ENCODE results near the gene AOX1.
A peak's percentile ranks its signal among the peaks of the same experiment; 100 is the strongest.
"Not testable (repeated sequence)": the region's sequence is repeated elsewhere in the genome, so short reads cannot be mapped to it uniquely, and the experiment has no call there.

AOX1 gene

GRCh38 chr2:200603972-200604371, 18.2 kb downstream of the AOX1 start:
- DNase-seq: peak; percentile 9 to 67

GRCh38 chr2:200604571-200605255, 18.9 kb downstream of the AOX1 start:
- DNase-seq: no peak

GRCh38 chr2:200608341-200609027, 22.7 kb downstream of the AOX1 start:
- no peak for DNase-seq

GRCh38 chr2:200609028-200609614, 23.3 kb downstream of the AOX1 start:
- peak; percentile 47 to 83 for DNase-seq

- not testable (repeated sequence) for DNase-seq
These were observed 24.4 kb downstream of the AOX1 start for GRCh38 chr2:200610217-200610616.

GRCh38 chr2:200613692-200614091, 27.9 kb downstream of the AOX1 start:
- no peak for DNase-seq

- DNase-seq: no peak
These were observed 28.4 kb downstream of the AOX1 start for GRCh38 chr2:200614249-200614648.

GRCh38 chr2:200615247-200615646, 29.4 kb downstream of the AOX1 start:
- peak in 1 of 2 experiments; percentile 69 for DNase-seq

- DNase-seq: no peak
These were observed 30.4 kb downstream of the AOX1 start for GRCh38 chr2:200616193-200616592.

- DNase-seq: no peak
These were observed 30.8 kb downstream of the AOX1 start for GRCh38 chr2:200616656-200617055.

- no peak for DNase-seq
These were observed 31.6 kb downstream of the AOX1 start for GRCh38 chr2:200617156-200618053.

GRCh38 chr2:200618054-200618419, 32.2 kb downstream of the AOX1 start:
- no peak for DNase-seq

GRCh38 chr2:200618590-200619021, 32.8 kb downstream of the AOX1 start:
- no peak for DNase-seq

GRCh38 chr2:200619279-200619678, 33.5 kb downstream of the AOX1 start:
- no peak for DNase-seq

GRCh38 chr2:200620606-200621390, 35.0 kb downstream of the AOX1 start:
- no peak for DNase-seq

GRCh38 chr2:200622106-200622505, 36.3 kb downstream of the AOX1 start:
- DNase-seq: no peak

- DNase-seq: no peak
These were observed 38.2 kb downstream of the AOX1 start for GRCh38 chr2:200624026-200624425.

GRCh38 chr2:200624658-200625057, 38.8 kb downstream of the AOX1 start:
- DNase-seq: peak in 1 of 2 experiments; percentile 22

GRCh38 chr2:200625282-200625681, 39.5 kb downstream of the AOX1 start:
- no peak for DNase-seq

GRCh38 chr2:200625958-200626363, 40.1 kb downstream of the AOX1 start:
- no peak for DNase-seq

GRCh38 chr2:200627110-200627770, 41.4 kb downstream of the AOX1 start:
- no peak for DNase-seq

GRCh38 chr2:200628461-200628860, 42.6 kb downstream of the AOX1 start:
- not testable (repeated sequence) for DNase-seq
